AG09309 (cell line): ENCODE results near the gene CCNB3.
A peak's percentile ranks its signal among the peaks of the same experiment; 100 is the strongest.

Experiments used
- DNase-seq: peaks from one replicate; pipeline ENCODE4 v3.0.0-alpha.2; 2010; ENCODE audit warnings: low read depth
- H3K4me3 ChIP-seq: 2 replicates; pipeline ENCODE4 v1.5.1; 2011; ENCODE audit warnings: mild to moderate bottlenecking, low read depth, low read length, moderate library complexity; ENCODE audit not compliant: control insufficient read depth
- CTCF ChIP-seq: IDR thresholded peaks from 2 replicates; pipeline ENCODE4 v1.5.1; 2011; ENCODE audit warnings: mild to moderate bottlenecking, low read depth, low read length, inconsistent platforms; ENCODE audit not compliant: insufficient read depth, control insufficient read depth; ENCODE audit errors: missing control alignments

The CCNB3 gene

GRCh38 chrX:50204364-50204899, at the start of gene CCNB3:
TSS of gene CCNB3 (plus strand) at chrX:50204765. CDS start at chrX:50285164, 80,399 bp downstream.
- peak within 1 kb of the TSS; percentile 30 for H3K4me3 ChIP-seq
- DNase-seq: peak; percentile 24
- peak; percentile 76 for TF ChIP-seq CTCF

- no peak for TF ChIP-seq CTCF
- no peak overlapping the region for H3K4me3 ChIP-seq
- DNase-seq: no peak
Observed at GRCh38 chrX:50157545-50158135, 46.9 kb upstream of the CCNB3 start.

GRCh38 chrX:50158593-50158992, 46.0 kb upstream of the CCNB3 start:
- TF ChIP-seq CTCF: no peak
- no peak overlapping the region for H3K4me3 ChIP-seq

GRCh38 chrX:50161127-50161526, 43.4 kb upstream of the CCNB3 start:
- H3K4me3 ChIP-seq: no peak overlapping the region
- no peak for TF ChIP-seq CTCF
- no peak for DNase-seq

More at GRCh38 chrX:50158593-50158992, 46.0 kb upstream of the CCNB3 start:
- no peak for DNase-seq

- TF ChIP-seq CTCF: no peak
Observed at GRCh38 chrX:50165727-50166126, 38.8 kb upstream of the CCNB3 start.

GRCh38 chrX:50167366-50167765, 37.2 kb upstream of the CCNB3 start:
- H3K4me3 ChIP-seq: no peak overlapping the region
- no peak for TF ChIP-seq CTCF
- DNase-seq: no peak

More at GRCh38 chrX:50165727-50166126, 38.8 kb upstream of the CCNB3 start:
- no peak overlapping the region for H3K4me3 ChIP-seq
- no peak for DNase-seq

GRCh38 chrX:50168241-50168687, 36.3 kb upstream of the CCNB3 start:
- no peak for TF ChIP-seq CTCF
- H3K4me3 ChIP-seq: no peak overlapping the region
- no peak for DNase-seq
